Eye (tissue), 1 donor: ENCODE data around the gene FNDC3B.

Experiments used
- DNase-seq: peaks from one replicate; pipeline ENCODE4 v3.0.0-alpha.2; 2015

The FNDC3B gene

GRCh38 chr3:172154768-172155664 is 115.6 kb downstream of the FNDC3B start:
- DNase-seq: peak; percentile 23

- DNase-seq: peak; percentile 71
Measured at GRCh38 chr3:172155897-172156585, 116.7 kb downstream of the FNDC3B start.

- DNase-seq: no peak
Measured at GRCh38 chr3:172156586-172156955, 117.2 kb downstream of the FNDC3B start.

GRCh38 chr3:172157564-172158258 is 118.3 kb downstream of the FNDC3B start:
- DNase-seq: no peak

GRCh38 chr3:172158741-172159140 is 119.4 kb downstream of the FNDC3B start:
- DNase-seq: no peak

GRCh38 chr3:172159376-172159775 is 120.0 kb downstream of the FNDC3B start:
- no peak for DNase-seq

GRCh38 chr3:172159962-172160538 is 120.7 kb downstream of the FNDC3B start:
- DNase-seq: no peak

GRCh38 chr3:172161133-172161789 is 121.9 kb downstream of the FNDC3B start:
- no peak for DNase-seq

- DNase-seq: no peak
Measured at GRCh38 chr3:172161959-172162358, 122.6 kb downstream of the FNDC3B start.

GRCh38 chr3:172163320-172163719 is 123.9 kb downstream of the FNDC3B start:
- no peak for DNase-seq

GRCh38 chr3:172164620-172165362 is 125.4 kb downstream of the FNDC3B start:
- DNase-seq: no peak

GRCh38 chr3:172166261-172166660 is 126.9 kb downstream of the FNDC3B start:
- DNase-seq: no peak

GRCh38 chr3:172166890-172167289 is 127.5 kb downstream of the FNDC3B start:
- no peak for DNase-seq

GRCh38 chr3:172167892-172168648 is 128.7 kb downstream of the FNDC3B start:
- no peak for DNase-seq

- no peak for DNase-seq
Measured at GRCh38 chr3:172170073-172170709, 130.8 kb downstream of the FNDC3B start.

GRCh38 chr3:172170841-172171240 is 131.5 kb downstream of the FNDC3B start:
- no peak for DNase-seq

GRCh38 chr3:172171396-172172075 is 132.2 kb downstream of the FNDC3B start:
- no peak for DNase-seq

- DNase-seq: no peak
Measured at GRCh38 chr3:172173316-172174254, 134.2 kb downstream of the FNDC3B start.
